Pulmonary artery endothelial cell (primary cell): Measurements from ENCODE around the gene SPN. TPM values are rescaled to one million over a fixed set of nuclear protein-coding genes. Genes with fewer than 3 reads are reported as not detected.
"Not testable (repeated sequence)": the region's sequence is repeated elsewhere in the genome, so short reads cannot be mapped to it uniquely, and the experiment has no call there.

Source experiments
- DNase-seq: peaks from one replicate; pipeline ENCODE4 v3.0.0-alpha.2; 2011; ENCODE audit warnings: low read depth, low spot score
- total RNA-seq: library from RNA; depleted of rRNA; stranded (reverse); fragments of >200 nt; gene quantifications from 2 replicates; pipeline ENCODE4 v1.2.3, GENCODE V29; 2014

The SPN gene
- total RNA-seq, 1 donor from 2014 or later, result not detected

GRCh38 chr16:29645694-29646187, 17.3 kb upstream of the SPN start:
- DNase-seq, result no peak

- no peak for DNase-seq
These were observed 16.1 kb upstream of the SPN start for GRCh38 chr16:29646947-29647346.

GRCh38 chr16:29649588-29650494, 13.2 kb upstream of the SPN start:
- DNase-seq, result no peak

GRCh38 chr16:29650771-29651170, 12.3 kb upstream of the SPN start:
- no peak for DNase-seq

- DNase-seq, result no peak
These were observed 11.2 kb upstream of the SPN start for GRCh38 chr16:29651774-29652349.

GRCh38 chr16:29653471-29653870, 9.6 kb upstream of the SPN start:
- no peak for DNase-seq

GRCh38 chr16:29653890-29654289, 9.2 kb upstream of the SPN start:
- not testable (repeated sequence) for DNase-seq

GRCh38 chr16:29656688-29657523, 6.1 kb upstream of the SPN start:
- no peak for DNase-seq

- no peak for DNase-seq
These were observed 4.3 kb upstream of the SPN start for GRCh38 chr16:29658705-29659104.

- no peak for DNase-seq
These were observed 883 bp upstream of the SPN start for GRCh38 chr16:29662000-29662728.

GRCh38 chr16:29662729-29663015, 375 bp upstream of the SPN start:
- DNase-seq, result no peak

GRCh38 chr16:29663807-29664090, 702 bp downstream of the SPN start:
- DNase-seq, result no peak

GRCh38 chr16:29664091-29664921, 1.3 kb downstream of the SPN start:
- no peak for DNase-seq

GRCh38 chr16:29665294-29666077, 2.4 kb downstream of the SPN start:
- no peak for DNase-seq

GRCh38 chr16:29667322-29667610, 4.2 kb downstream of the SPN start:
- DNase-seq, result not testable (repeated sequence)

- no peak for DNase-seq
These were observed 4.7 kb downstream of the SPN start for GRCh38 chr16:29667755-29668154.

GRCh38 chr16:29668267-29668666, 5.2 kb downstream of the SPN start:
- DNase-seq, result no peak

- DNase-seq, result no peak
These were observed 10.5 kb downstream of the SPN start for GRCh38 chr16:29673501-29673900.

GRCh38 chr16:29674188-29674587, 11.1 kb downstream of the SPN start:
- DNase-seq, result no peak
